Nephron (organoid): ENCODE data around the gene NOVA2.

Experiments
- H3K27ac Mint-ChIP-seq, 3 experiments: 2 replicates each; pipeline ENCODE4 v1.8.0; 2020; ENCODE audit warnings: mixed read lengths in 3 of 3, mild to moderate bottlenecking in 2 of 3, moderate library complexity in 1 of 3
- H3K27me3 Mint-ChIP-seq: 2 replicates; pipeline ENCODE4 v1.8.0; 2021; ENCODE audit warnings: low read depth, mild to moderate bottlenecking, moderate library complexity, mixed read lengths
- H3K36me3 Mint-ChIP-seq: 2 replicates; pipeline ENCODE4 v1.8.0; 2020; ENCODE audit warnings: low read depth, mixed read lengths
- H3K4me1 Mint-ChIP-seq: 2 replicates; pipeline ENCODE4 v1.8.0; 2020; ENCODE audit warnings: mixed read lengths
- H3K4me3 Mint-ChIP-seq, 3 experiments: 2 replicates each; pipeline ENCODE4 v1.8.0; 2020; ENCODE audit warnings: mild to moderate bottlenecking in 3 of 3, mixed read lengths in 3 of 3, moderate library complexity in 2 of 3
- H3K9me3 Mint-ChIP-seq: 2 replicates; pipeline ENCODE4 v1.8.0; 2020; ENCODE audit warnings: mixed read lengths
- TF ChIP-seq, protein P1 (sequence below), 3 experiments: fragments of 200-600 bp; sonication (generic); IDR thresholded peaks; one replicate each; pipeline ENCODE4 v1.5.0; 2021; ENCODE audit warnings: antibody characterized with exemption in 3 of 3; ENCODE audit not compliant: unreplicated experiment in 3 of 3

NOVA2 gene

DNA sequence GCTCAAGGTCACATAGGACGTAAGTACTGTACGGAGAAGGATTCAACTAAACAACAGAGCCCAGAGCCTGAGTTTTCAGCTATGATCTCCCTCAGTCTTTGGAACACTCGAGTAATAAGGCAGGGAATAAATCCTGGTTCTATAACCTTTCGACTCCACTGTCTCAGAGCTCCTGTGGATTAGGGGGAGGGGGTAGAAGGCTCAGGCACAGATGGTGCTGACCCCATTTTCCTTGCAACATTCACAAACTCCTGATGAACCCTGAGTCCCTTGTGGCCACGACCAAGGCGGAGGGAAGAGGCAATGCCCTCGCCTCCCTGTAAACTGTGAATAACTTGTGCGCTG lies 21.4 kb downstream of the NOVA2 start:
- H3K9me3 Mint-ChIP-seq = no peaks in the 10 kb centered on the region
- no peaks in the 10 kb centered on the region for H3K4me1 Mint-ChIP-seq
- H3K4me3 Mint-ChIP-seq = no peak overlapping the region
- H3K36me3 Mint-ChIP-seq = no peaks in the 10 kb centered on the region
- H3K27me3 Mint-ChIP-seq = peaks cover 30% of the 10 kb centered on the region
- TF ChIP-seq, protein P1, sequence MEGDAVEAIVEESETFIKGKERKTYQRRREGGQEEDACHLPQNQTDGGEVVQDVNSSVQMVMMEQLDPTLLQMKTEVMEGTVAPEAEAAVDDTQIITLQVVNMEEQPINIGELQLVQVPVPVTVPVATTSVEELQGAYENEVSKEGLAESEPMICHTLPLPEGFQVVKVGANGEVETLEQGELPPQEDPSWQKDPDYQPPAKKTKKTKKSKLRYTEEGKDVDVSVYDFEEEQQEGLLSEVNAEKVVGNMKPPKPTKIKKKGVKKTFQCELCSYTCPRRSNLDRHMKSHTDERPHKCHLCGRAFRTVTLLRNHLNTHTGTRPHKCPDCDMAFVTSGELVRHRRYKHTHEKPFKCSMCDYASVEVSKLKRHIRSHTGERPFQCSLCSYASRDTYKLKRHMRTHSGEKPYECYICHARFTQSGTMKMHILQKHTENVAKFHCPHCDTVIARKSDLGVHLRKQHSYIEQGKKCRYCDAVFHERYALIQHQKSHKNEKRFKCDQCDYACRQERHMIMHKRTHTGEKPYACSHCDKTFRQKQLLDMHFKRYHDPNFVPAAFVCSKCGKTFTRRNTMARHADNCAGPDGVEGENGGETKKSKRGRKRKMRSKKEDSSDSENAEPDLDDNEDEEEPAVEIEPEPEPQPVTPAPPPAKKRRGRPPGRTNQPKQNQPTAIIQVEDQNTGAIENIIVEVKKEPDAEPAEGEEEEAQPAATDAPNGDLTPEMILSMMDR (IDR thresholded peaks at IDR 0.05; ENCODE audit: unreplicated experiment in 3 of 3) = no peak
- no peak overlapping the region for H3K27ac Mint-ChIP-seq

DNA sequence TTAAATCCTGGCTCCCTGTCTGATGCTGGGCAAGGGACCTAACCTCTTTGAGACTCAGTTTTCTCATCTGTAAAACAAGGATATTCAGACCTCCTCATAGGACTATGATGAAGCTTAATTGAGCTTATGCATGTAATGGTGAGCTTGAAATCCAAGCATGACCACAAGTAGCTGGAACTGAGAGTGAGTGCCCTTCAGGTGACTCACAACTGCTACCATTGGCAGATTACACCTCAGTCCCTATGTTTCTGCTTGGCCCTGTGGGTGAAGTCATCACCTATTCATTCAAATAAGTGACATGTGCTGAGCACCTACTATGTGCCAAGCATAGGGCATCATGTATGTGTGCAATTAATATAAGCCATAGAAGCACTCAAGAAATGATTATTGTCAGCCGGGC lies 25.7 kb downstream of the NOVA2 start:
- H3K4me3 Mint-ChIP-seq = no peak overlapping the region

GRCh38 chr19:45940515-45940805 lies 33.2 kb downstream of the NOVA2 start:
- TF ChIP-seq, protein P1 (IDR thresholded peaks at IDR 0.05; ENCODE audit: unreplicated experiment in 3 of 3) = no peak
- no peaks in the 10 kb centered on the region for H3K36me3 Mint-ChIP-seq
- H3K9me3 Mint-ChIP-seq = no peaks in the 10 kb centered on the region
- H3K4me3 Mint-ChIP-seq = no peak overlapping the region
- H3K27ac Mint-ChIP-seq = no peak overlapping the region
- peaks cover 48% of the 10 kb centered on the region for H3K27me3 Mint-ChIP-seq
- H3K4me1 Mint-ChIP-seq = no peaks in the 10 kb centered on the region

More for the DNA sequence above, 25.7 kb downstream of the NOVA2 start:
- TF ChIP-seq, protein P1 (IDR thresholded peaks at IDR 0.05; ENCODE audit: unreplicated experiment in 3 of 3) = no peak
- Mint-ChIP-seq H3K4me1 (no peaks in the 10 kb centered on the region), H3K9me3 (no peaks in the 10 kb centered on the region), H3K36me3 (no peaks in the 10 kb centered on the region), H3K27me3 (peaks cover 17% of the 10 kb centered on the region), H3K27ac (no peak overlapping the region)

- Mint-ChIP-seq H3K27ac (no peak overlapping the region), H3K4me1 (no peaks in the 10 kb centered on the region), H3K9me3 (no peaks in the 10 kb centered on the region), H3K36me3 (no peaks in the 10 kb centered on the region), H3K27me3 (peaks cover 53% of the 10 kb centered on the region), H3K4me3 (no peak overlapping the region)
- TF ChIP-seq, protein P1 (IDR thresholded peaks at IDR 0.05; ENCODE audit: unreplicated experiment in 3 of 3) = no peak
Measured at GRCh38 chr19:45939792-45940514, 33.7 kb downstream of the NOVA2 start.

DNA sequence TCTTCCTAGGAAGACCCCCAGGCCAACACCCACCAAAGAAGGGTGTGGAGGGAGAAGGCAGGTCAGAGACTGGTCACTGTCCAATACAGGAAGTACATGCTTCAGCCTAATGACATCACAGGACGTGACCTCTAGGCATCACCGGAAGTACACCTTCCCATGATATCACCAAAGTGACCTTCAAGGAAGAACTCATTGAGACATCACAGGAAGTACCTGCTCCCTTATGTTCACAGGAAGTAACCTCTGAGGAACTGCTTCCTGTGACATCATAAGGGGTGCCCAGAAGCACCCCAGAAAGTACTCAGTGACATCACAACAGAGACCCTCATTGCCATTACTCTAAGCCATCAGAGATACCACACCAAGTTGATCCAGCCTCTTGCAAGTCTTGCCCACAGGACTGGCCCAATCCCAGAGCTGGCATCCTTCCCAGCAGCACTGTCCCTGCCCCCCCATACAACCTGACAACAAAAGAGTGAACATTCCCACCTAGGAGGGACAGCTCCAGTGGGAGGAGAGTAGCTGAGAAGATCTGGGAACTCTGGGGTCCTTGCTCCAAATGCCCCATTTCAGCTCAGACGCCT lies 34.8 kb downstream of the NOVA2 start:
- Mint-ChIP-seq H3K36me3 (no peaks in the 10 kb centered on the region), H3K27me3 (peaks cover 59% of the 10 kb centered on the region), H3K27ac (no peak overlapping the region), H3K9me3 (no peaks in the 10 kb centered on the region), H3K4me3 (no peak overlapping the region), H3K4me1 (no peaks in the 10 kb centered on the region)
- TF ChIP-seq, protein P1 (IDR thresholded peaks at IDR 0.05; ENCODE audit: unreplicated experiment in 3 of 3) = no peak

GRCh38 chr19:45935267-45935666 lies 38.4 kb downstream of the NOVA2 start:
- Mint-ChIP-seq H3K4me1 (no peaks in the 10 kb centered on the region), H3K4me3 (no peak overlapping the region), H3K27me3 (peaks cover 75% of the 10 kb centered on the region), H3K9me3 (no peaks in the 10 kb centered on the region), H3K27ac (no peak overlapping the region), H3K36me3 (no peaks in the 10 kb centered on the region)
- TF ChIP-seq, protein P1 (IDR thresholded peaks at IDR 0.05; ENCODE audit: unreplicated experiment in 3 of 3) = no peak
